Measurements from ENCODE around the gene DUSP18.

DNA sequence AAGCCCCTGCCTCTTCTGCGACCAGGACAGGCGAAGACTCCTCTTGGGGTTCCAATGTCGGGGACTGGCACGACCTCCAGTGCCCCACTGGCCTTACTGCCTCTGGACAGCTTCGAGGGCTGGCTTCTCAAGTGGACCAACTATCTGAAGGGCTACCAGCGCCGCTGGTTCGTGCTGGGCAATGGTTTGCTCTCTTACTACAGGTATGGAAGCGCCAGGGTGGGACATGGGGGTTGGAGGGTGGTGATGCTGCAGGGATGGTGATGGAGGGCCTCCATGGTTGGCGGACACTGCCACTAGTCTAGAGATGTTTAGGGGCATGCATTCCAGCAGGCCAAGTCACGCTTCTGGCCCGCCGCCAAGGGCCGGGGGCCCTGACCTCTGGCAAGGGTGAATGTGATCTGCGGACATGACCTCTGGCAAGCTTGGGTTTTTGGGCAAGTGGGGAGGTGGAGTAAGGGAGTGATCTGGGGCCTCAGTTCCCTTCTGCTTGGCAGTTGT, 27.7 kb upstream of the DUSP18 start:
- TF ChIP-seq POLR2A (IDR thresholded peaks at IDR 0.05; ENCODE audit: low read depth, low read length): no peak
- TF ChIP-seq TAF1 (IDR thresholded peaks at IDR 0.05; ENCODE audit: borderline replicate concordance, low read depth, low read length): no peak
- TF ChIP-seq POLR2AphosphoS5 (IDR thresholded peaks at IDR 0.05; ENCODE audit: low read depth, low read length): no peak
